Gastroesophageal sphincter (tissue), 4 donors: Measurements from ENCODE around the gene CABLES2. TPM values are rescaled to one million over a fixed set of nuclear protein-coding genes. Genes with fewer than 3 reads are reported as not detected.
"Not testable (repeated sequence)": the region's sequence is repeated elsewhere in the genome, so short reads cannot be mapped to it uniquely, and the experiment has no call there.

ENCODE experiments used
- ATAC-seq: fragments of 150-250 bp; one replicate; pipeline ENCODE4 v1.9.1; 2016; ENCODE audit warnings: mild to moderate bottlenecking, moderate library complexity
- H3K27ac ChIP-seq, 4 donors: fragments of 200-600 bp; sonication (generic) in 3 of 4; 1 replicate in 3 of 4; 2 replicates in 1 of 4; pipeline ENCODE4 v1.5.1; 2016 to 2019
- H3K27me3 ChIP-seq: fragments of 200-600 bp; sonication (generic); one replicate; pipeline ENCODE4 v1.5.1; 2019
- H3K36me3 ChIP-seq, 2 donors: fragments of 200-600 bp; sonication (generic); one replicate each; pipeline ENCODE4 v1.5.1; 2019; ENCODE audit warnings: control low read depth in 1 of 2
- H3K4me1 ChIP-seq, 3 donors: fragments of 200-600 bp; sonication (generic); 1 replicate in 2 of 3; 2 replicates in 1 of 3; pipeline ENCODE4 v1.5.1; 2016 to 2019; ENCODE audit warnings: control low read depth in 2 of 3
- H3K4me3 ChIP-seq, 2 donors: fragments of 200-600 bp; sonication (generic); one replicate each; pipeline ENCODE4 v1.5.1; 2019; ENCODE audit warnings: mild to moderate bottlenecking in 1 of 2, moderate library complexity in 1 of 2
- H3K9me3 ChIP-seq, 3 donors: fragments of 200-600 bp; sonication (generic); one replicate each; pipeline ENCODE4 v1.5.1; 2017 to 2019; ENCODE audit warnings: control low read depth in 2 of 3
- EP300 ChIP-seq: sonication (generic); formaldehyde crosslinking; IDR thresholded peaks from one replicate; pipeline ENCODE4 v1.6.1; 2017; ENCODE audit warnings: antibody characterized with exemption, mild to moderate bottlenecking
- POLR2A ChIP-seq, 2 donors: fragments of 450-650 bp; IDR thresholded peaks; one replicate each; pipeline ENCODE4 v1.6.1; 2017; ENCODE audit warnings: antibody characterized with exemption in 2 of 2, mild to moderate bottlenecking in 2 of 2, moderate library complexity in 1 of 2
- POLR2AphosphoS5 ChIP-seq: sonication (generic); formaldehyde crosslinking; IDR thresholded peaks from one replicate; pipeline ENCODE4 v1.6.1; 2017; ENCODE audit warnings: antibody characterized with exemption
- WGBS, 2 donors: methylation state at CpG; one replicate each; pipeline ENCODE4 v1.1.5; 2018; ENCODE audit warnings: low coverage in 1 of 2; 5-methylcytosine and 5-hydroxymethylcytosine counted together
- total RNA-seq, 4 donors: library from RNA; depleted of rRNA; stranded (reverse); fragments of >200 nt; gene quantifications; one replicate each; pipeline ENCODE4 v1.1.0, GENCODE V29; 2016
- TF ChIP-seq, protein P1 (sequence below), 4 experiments: fragments of 200-600 bp in 2 of 4; fragments of 450-650 bp in 2 of 4; sonication (generic) in 1 of 4; IDR thresholded peaks; one replicate each; pipeline ENCODE4 v1.5.1; 2017 to 2019; ENCODE audit warnings: antibody characterized with exemption in 4 of 4, mild to moderate bottlenecking in 2 of 4, moderate library complexity in 2 of 4

Gene CABLES2
- total RNA-seq, 4 donors from 2014 or later: 2.7 to 9.8 (median 3.8) TPM

DNA sequence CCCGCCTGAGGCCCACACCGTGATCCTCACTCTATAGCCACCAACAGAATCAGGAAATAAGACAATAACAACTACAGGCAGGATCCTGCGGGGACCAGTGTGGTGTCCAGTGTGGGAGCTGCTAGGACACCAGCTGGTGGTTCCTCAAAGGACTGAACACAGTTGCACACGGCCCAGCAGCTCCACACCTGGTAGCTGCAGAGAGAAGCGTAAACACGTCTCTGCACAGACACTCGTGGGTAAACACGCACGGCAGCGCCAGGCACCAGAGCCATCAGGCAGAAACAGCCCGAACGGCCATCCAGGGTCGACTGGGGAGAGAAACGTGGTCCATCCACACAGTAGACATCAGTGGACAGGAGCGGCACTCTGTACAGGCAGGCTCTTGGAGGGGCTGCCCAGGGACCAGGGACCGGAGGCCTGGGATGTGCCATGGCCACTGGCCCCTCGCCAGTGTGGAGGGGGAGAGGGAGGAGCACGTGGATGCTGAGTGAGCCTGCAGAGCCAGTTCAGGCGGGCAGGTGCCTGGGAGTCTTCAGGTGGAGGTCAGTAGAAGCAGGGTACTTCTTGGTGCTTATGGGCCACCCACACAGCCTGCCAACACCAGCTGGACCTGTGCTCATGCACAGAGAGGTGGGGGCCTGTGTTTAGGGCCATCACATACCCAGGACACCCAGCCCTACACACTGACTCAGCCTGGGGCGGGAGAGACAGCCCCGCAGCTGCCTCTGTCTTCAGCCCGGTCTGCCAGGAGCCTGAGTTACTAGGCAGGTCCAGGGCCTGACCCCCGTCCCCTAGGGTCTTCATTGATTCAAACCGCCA is 32.5 kb downstream of the CABLES2 start:
- no peaks in the 10 kb centered on the region for H3K36me3 ChIP-seq
- no peak for TF ChIP-seq POLR2AphosphoS5
- TF ChIP-seq, protein P1, sequence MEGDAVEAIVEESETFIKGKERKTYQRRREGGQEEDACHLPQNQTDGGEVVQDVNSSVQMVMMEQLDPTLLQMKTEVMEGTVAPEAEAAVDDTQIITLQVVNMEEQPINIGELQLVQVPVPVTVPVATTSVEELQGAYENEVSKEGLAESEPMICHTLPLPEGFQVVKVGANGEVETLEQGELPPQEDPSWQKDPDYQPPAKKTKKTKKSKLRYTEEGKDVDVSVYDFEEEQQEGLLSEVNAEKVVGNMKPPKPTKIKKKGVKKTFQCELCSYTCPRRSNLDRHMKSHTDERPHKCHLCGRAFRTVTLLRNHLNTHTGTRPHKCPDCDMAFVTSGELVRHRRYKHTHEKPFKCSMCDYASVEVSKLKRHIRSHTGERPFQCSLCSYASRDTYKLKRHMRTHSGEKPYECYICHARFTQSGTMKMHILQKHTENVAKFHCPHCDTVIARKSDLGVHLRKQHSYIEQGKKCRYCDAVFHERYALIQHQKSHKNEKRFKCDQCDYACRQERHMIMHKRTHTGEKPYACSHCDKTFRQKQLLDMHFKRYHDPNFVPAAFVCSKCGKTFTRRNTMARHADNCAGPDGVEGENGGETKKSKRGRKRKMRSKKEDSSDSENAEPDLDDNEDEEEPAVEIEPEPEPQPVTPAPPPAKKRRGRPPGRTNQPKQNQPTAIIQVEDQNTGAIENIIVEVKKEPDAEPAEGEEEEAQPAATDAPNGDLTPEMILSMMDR (IDR thresholded peaks at IDR 0.05): no peak
- TF ChIP-seq EP300: no peak
- no peak for TF ChIP-seq POLR2A (IDR thresholded peaks at IDR 0.05)
- H3K27me3 ChIP-seq: peaks cover 3% of the 10 kb centered on the region
- peak overlapping the region; percentile 46 to 90 (median 84) for H3K27ac ChIP-seq
- 22% methylated on average over 9 of the region's 24 CpGs; no CpG with 5 or more reads in 1 of the 2 donors for WGBS, 2 donors
- no peak for ATAC-seq
- H3K4me1 ChIP-seq: peaks cover 9 to 92% (median 65%) of the 10 kb centered on the region in 3 donors
- no peak overlapping the region for H3K4me3 ChIP-seq
- no peaks in the 10 kb centered on the region for H3K9me3 ChIP-seq

DNA sequence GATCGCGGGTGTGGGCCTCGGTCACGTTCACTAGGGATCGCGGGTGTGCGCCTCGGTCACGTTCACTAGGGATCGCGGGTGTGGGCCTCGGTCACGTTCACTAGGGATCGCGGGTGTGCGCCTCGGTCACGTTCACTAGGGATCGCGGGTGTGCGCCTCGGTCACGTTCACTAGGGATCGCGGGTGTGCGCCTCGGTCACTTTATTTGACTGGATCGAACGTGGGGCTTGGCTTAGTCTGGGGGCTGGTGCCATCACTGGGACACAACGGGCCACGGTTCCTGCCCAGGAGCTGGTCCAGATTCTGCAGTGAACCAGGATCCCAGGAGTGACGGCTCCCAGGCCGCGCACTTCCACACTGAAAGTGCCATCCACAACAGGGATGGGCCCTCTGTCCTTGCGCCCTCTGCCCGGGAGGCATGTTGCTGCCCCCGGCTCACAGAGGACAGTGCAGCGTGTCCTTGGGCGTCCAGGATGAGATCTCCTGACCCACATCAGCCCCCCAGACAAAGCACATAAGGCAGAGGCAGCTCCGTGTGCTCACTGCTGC is 33.4 kb downstream of the CABLES2 start:
- H3K9me3 ChIP-seq, ATAC-seq, H3K4me3 ChIP-seq, H3K27me3 ChIP-seq, H3K36me3 ChIP-seq: not testable (repeated sequence)
- no CpG with 5 or more reads among the region's 40 CpGs for WGBS, 2 donors
- peak overlapping the region; percentile 46 to 90 (median 84) for H3K27ac ChIP-seq
- H3K4me1 ChIP-seq: peaks cover 9 to 93% (median 71%) of the 10 kb centered on the region in 3 donors

DNA sequence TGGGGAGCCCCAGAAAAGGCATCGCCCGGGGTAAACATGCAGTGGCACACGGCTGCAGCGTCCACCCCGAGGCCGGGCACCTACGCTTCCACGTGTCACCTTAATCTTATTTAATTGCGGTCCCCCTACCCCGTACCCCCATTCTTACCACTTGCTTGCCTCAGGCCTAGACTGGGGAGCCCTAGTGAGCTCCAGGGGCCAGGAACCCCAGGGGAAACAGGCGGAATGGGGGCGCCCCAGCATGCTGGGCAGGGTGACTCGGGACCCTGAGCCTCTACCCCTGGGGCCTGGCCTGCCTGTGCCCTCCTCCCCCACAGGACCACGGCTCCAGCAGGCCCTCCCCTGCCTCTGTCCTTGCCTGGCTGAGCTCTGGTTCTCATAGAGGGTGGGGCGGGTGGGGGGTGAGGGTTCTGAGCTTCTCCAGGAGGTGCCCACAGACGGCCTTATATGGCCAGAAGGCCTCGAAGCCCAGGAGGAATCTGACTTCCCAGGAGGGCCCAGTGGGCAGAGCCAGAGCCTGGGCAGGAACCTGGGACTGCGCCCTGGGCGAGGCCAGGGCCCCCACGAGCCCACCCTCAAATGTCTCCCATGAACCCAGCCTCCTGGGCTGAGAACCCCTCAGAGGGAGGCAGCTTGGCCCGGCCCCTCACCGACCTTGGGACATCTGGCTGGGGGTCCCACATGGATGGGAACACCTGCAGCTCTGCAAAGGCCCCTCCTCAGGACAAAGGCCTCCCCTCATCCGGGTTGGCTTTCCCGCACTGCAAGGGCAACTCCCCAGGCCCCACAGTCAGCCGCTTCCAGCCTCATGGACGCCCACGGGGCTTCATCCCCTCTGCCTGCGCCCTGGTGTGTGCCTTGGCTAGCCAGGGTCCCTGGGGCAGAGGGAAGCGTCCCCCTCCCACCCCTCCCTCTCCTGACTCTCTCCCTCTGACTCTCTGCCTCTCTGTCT is 34.8 kb downstream of the CABLES2 start:
- ATAC-seq: peak; percentile 47
- WGBS, 2 donors: 65 to 94% methylated on average over 2 to 6 of the region's 29 CpGs
- TF ChIP-seq, protein P1 (IDR thresholded peaks at IDR 0.05): no peak
- no peak for TF ChIP-seq EP300
- TF ChIP-seq POLR2A (IDR thresholded peaks at IDR 0.05): no peak
- peak; percentile 45 for TF ChIP-seq POLR2AphosphoS5
- Histone ChIP-seq H3K4me3 (no peak overlapping the region), H3K27ac (peak overlapping the region; percentile 84 to 97 (median 92)), H3K4me1 (peaks cover 14 to 93% (median 76%) of the 10 kb centered on the region in 3 donors), H3K36me3 (no peaks in the 10 kb centered on the region), H3K27me3 (peaks cover 8% of the 10 kb centered on the region), H3K9me3 (no peaks in the 10 kb centered on the region)

DNA sequence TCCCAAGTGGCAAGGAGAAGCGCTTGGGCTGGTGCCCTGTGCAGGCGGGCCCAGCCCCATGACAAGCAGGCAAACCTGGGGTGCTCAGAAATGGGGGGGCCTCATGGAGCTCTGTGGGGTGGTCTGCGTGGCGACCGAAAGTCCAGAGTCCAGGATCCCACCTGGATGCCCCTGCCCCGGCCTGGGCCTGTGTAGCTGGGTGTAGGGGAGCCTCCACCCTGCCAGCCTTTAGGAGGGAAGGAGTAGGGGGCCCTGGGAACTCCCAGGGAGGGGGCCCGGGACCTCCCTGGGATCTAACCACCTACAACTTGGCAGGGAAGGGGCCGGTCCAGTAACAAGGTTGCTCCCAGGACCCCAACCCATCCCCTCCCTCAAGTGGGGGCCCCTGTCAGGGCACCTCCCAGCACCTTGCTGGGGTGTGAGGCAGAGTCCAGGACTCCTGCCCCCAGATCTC is 35.5 kb downstream of the CABLES2 start:
- H3K36me3 ChIP-seq: no peaks in the 10 kb centered on the region
- no CpG with 5 or more reads among the region's 8 CpGs for WGBS, 2 donors
- no peak for ATAC-seq

More for the DNA sequence above, 35.5 kb downstream of the CABLES2 start:
- Histone ChIP-seq H3K9me3 (no peaks in the 10 kb centered on the region), H3K27ac (peak overlapping the region; percentile 84 to 97 (median 92)), H3K4me3 (no peak overlapping the region), H3K27me3 (peaks cover 8% of the 10 kb centered on the region), H3K4me1 (peaks cover 9 to 91% (median 69%) of the 10 kb centered on the region in 3 donors)
- TF ChIP-seq POLR2AphosphoS5 (no peak), EP300 (no peak), POLR2A (IDR thresholded peaks at IDR 0.05) (no peak)
- TF ChIP-seq, protein P1 (IDR thresholded peaks at IDR 0.05): no peak
